H1 (cell line): Measurements from ENCODE around the gene YIF1A. TPM values are rescaled to one million over a fixed set of nuclear protein-coding genes. Genes with fewer than 3 reads are reported as not detected.
A peak's percentile ranks its signal among the peaks of the same experiment; 100 is the strongest.

Experiments used
- CTCF ChIA-PET: fragments of 300-600 bp; sonication (Branson Sonifier 250); formaldehyde crosslinking; loops from one replicate; lab custom pipeline; 2021; ENCODE audit not compliant: partially characterized antibody; lab: Charles Lee
- POLR2A ChIA-PET: fragments of 300-600 bp; sonication (Branson Sonifier 250); formaldehyde crosslinking; loops from one replicate; lab custom pipeline; 2021; ENCODE audit warnings: inconsistent platforms; ENCODE audit not compliant: partially characterized antibody; lab: Charles Lee
- DNase-seq, 2 experiments: peaks; one replicate each; pipeline versions ENCODE4 v3.0.0 to v3.0.0-alpha.2; 2010 to 2022; ENCODE audit warnings: low spot score in 2 of 2, low read depth in 1 of 2, mixed read lengths in 1 of 2
- FAIRE-seq: peaks from 2 replicates; lab custom pipeline; 2011; peaks lifted over from hg19 to GRCh38; lab: Jason Lieb, UNC
- H2AFZ ChIP-seq: 2 replicates; pipeline ENCODE4 v1.8.1; 2012; ENCODE audit warnings: low read length, inconsistent platforms
- H2AK5ac ChIP-seq: 2 replicates; pipeline ENCODE4 v1.6.1; 2013; ENCODE audit warnings: low read depth, low read length
- H2BK120ac ChIP-seq: replicated peaks from 2 replicates; pipeline ENCODE3; 2013; ENCODE audit warnings: low read depth, low read length, inconsistent platforms
- H2BK12ac ChIP-seq: 2 replicates; pipeline ENCODE4 v1.6.1; 2013; ENCODE audit warnings: low read depth, low read length
- H2BK15ac ChIP-seq: 2 replicates; pipeline ENCODE4 v1.6.1; 2013; ENCODE audit warnings: low read length
- H2BK20ac ChIP-seq: 2 replicates; pipeline ENCODE4 v1.6.1; 2013; ENCODE audit warnings: low read length
- H2BK5ac ChIP-seq: 2 replicates; pipeline ENCODE4 v1.6.1; 2013; ENCODE audit warnings: low read depth, low read length
- H3K14ac ChIP-seq: 2 replicates; pipeline ENCODE4 v1.6.1; 2013; ENCODE audit warnings: inconsistent platforms; ENCODE audit not compliant: insufficient read length
- H3K18ac ChIP-seq: 2 replicates; pipeline ENCODE4 v1.6.1; 2013; ENCODE audit warnings: low read length; ENCODE audit errors: extremely low read depth
- H3K23ac ChIP-seq: 2 replicates; pipeline ENCODE4 v1.6.1; 2013; ENCODE audit warnings: inconsistent platforms; ENCODE audit not compliant: insufficient read length
- H3K23me2 ChIP-seq: 2 replicates; pipeline ENCODE4 v1.6.1; 2013; ENCODE audit warnings: low read depth, low read length
- H3K27ac ChIP-seq: 2 replicates; pipeline ENCODE4 v1.6.1; 2011; ENCODE audit warnings: low read depth, low read length, inconsistent platforms
- H3K27me3 ChIP-seq, 4 experiments: replicated peaks in 1 of 4; 1 replicate in 1 of 4; 2 replicates in 3 of 4; pipeline versions ENCODE4 v1.6.1 to v1.8.1; 2011 to 2013; ENCODE audit warnings: low read length in 3 of 4, mild to moderate bottlenecking in 3 of 4, inconsistent platforms in 2 of 4, mixed read lengths in 2 of 4, moderate library complexity in 1 of 4; ENCODE audit not compliant: control insufficient read depth in 3 of 4, insufficient read depth in 3 of 4; ENCODE audit errors: extremely low read depth in 1 of 4
- H3K36me3 ChIP-seq, 4 experiments: 2 replicates each; pipeline versions ENCODE4 v1.6.1 to v1.8.1; 2011 to 2013; ENCODE audit warnings: mild to moderate bottlenecking in 4 of 4, low read length in 3 of 4, moderate library complexity in 2 of 4, control low read depth in 1 of 4, inconsistent platforms in 1 of 4; ENCODE audit not compliant: insufficient read depth in 4 of 4, control insufficient read depth in 2 of 4
- H3K4ac ChIP-seq: replicated peaks from 2 replicates; pipeline ENCODE3; 2013; ENCODE audit warnings: low read length, low read depth, mixed read lengths, inconsistent platforms; ENCODE audit not compliant: insufficient read length
- H3K4me1 ChIP-seq, 4 experiments: replicated peaks in 1 of 4; 1 replicate in 1 of 4; 2 replicates in 3 of 4; pipeline versions ENCODE4 v1.6.1 to v1.8.1; 2011 to 2013; ENCODE audit warnings: low read length in 3 of 4, inconsistent platforms in 2 of 4, mixed read lengths in 1 of 4; ENCODE audit not compliant: insufficient read depth in 4 of 4, control insufficient read depth in 3 of 4
- H3K4me2 ChIP-seq, 2 experiments: 2 replicates each; pipeline versions ENCODE4 v1.6.1 to v1.8.1; 2011 to 2013; ENCODE audit warnings: low read depth in 2 of 2, low read length in 2 of 2, control low read depth in 1 of 2, inconsistent platforms in 1 of 2, mild to moderate bottlenecking in 1 of 2; ENCODE audit not compliant: insufficient read depth in 1 of 2
- H3K4me3 ChIP-seq, 4 experiments: fragments of 200-600, 300-600 bp in 1 of 4; sonication (generic), shearing (Covaris generic), sonication (Bioruptor Twin) in 1 of 4; 2 replicates each; pipeline versions ENCODE4 v1.5.1 to v1.8.1; 2011 to 2016; ENCODE audit warnings: low read length in 4 of 4, low read depth in 3 of 4, control low read depth in 2 of 4, inconsistent platforms in 2 of 4, mild to moderate bottlenecking in 2 of 4, mixed read lengths in 1 of 4, moderate library complexity in 1 of 4; ENCODE audit not compliant: insufficient read depth in 2 of 4; ENCODE audit errors: extremely low read depth in 1 of 4
- H3K56ac ChIP-seq: replicated peaks from 2 replicates; pipeline ENCODE3; 2013; ENCODE audit warnings: low read depth, mild to moderate bottlenecking, mixed read lengths, low read length, inconsistent platforms; ENCODE audit not compliant: insufficient read length
- H3K79me1 ChIP-seq: 2 replicates; pipeline ENCODE4 v1.6.1; 2013; ENCODE audit warnings: low read depth, low read length, control low read depth
- H3K79me2 ChIP-seq, 2 experiments: 2 replicates each; pipeline versions ENCODE4 v1.6.1 to v1.8.1; 2012 to 2013; ENCODE audit warnings: low read length in 2 of 2, mild to moderate bottlenecking in 2 of 2, inconsistent platforms in 1 of 2; ENCODE audit not compliant: insufficient read depth in 2 of 2, control insufficient read depth in 1 of 2
- H3K9ac ChIP-seq, 4 experiments: replicated peaks in 1 of 4; 1 replicate in 1 of 4; 2 replicates in 3 of 4; pipeline versions ENCODE4 v1.6.1 to v1.8.1; 2011 to 2013; ENCODE audit warnings: low read depth in 3 of 4, low read length in 3 of 4, control low read depth in 2 of 4, mild to moderate bottlenecking in 2 of 4, moderate library complexity in 2 of 4, inconsistent platforms in 1 of 4; ENCODE audit errors: extremely low read depth in 1 of 4
- H3K9me3 ChIP-seq, 2 experiments: 2 replicates each; pipeline versions ENCODE4 v1.6.1 to v1.8.1; 2012 to 2013; ENCODE audit warnings: mild to moderate bottlenecking in 2 of 2, moderate library complexity in 2 of 2, control low read depth in 1 of 2, inconsistent platforms in 1 of 2, low read depth in 1 of 2, low read length in 1 of 2, mixed read lengths in 1 of 2; ENCODE audit not compliant: insufficient read depth in 2 of 2
- H4K20me1 ChIP-seq, 2 experiments: replicated peaks in 1 of 2; 2 replicates each; pipeline versions ENCODE3 to v1.8.1; 2011 to 2013; ENCODE audit warnings: inconsistent platforms in 2 of 2, low read length in 2 of 2, mild to moderate bottlenecking in 1 of 2; ENCODE audit not compliant: insufficient read depth in 2 of 2, control insufficient read depth in 1 of 2
- H4K5ac ChIP-seq: 2 replicates; pipeline ENCODE4 v1.6.1; 2013; ENCODE audit warnings: low read length, low read depth, mixed read lengths, inconsistent platforms; ENCODE audit not compliant: insufficient read length
- H4K8ac ChIP-seq: 2 replicates; pipeline ENCODE4 v1.8.0; 2013; ENCODE audit warnings: mild to moderate bottlenecking, moderate library complexity, low read length, inconsistent platforms; ENCODE audit not compliant: insufficient read depth; ENCODE audit errors: extremely low read depth
- H4K91ac ChIP-seq: replicated peaks from 2 replicates; pipeline ENCODE3; 2013; ENCODE audit warnings: low read length, mixed read lengths, inconsistent platforms; ENCODE audit not compliant: insufficient read length
- CHD2 ChIP-seq: IDR thresholded peaks from 2 replicates; pipeline ENCODE4 v1.6.1; 2012; ENCODE audit warnings: low read length, improper control_type of control experiment
- WGBS, 2 experiments: shearing (Covaris generic) in 1 of 2; methylation state at CpG; one replicate each; pipeline versions ENCODE4 v1.1.6 to v1.1.7; 2013 to 2015; ENCODE audit warnings: low lambda C conversion rate in 2 of 2, mixed read lengths in 2 of 2, inconsistent platforms in 1 of 2, low coverage in 1 of 2, missing lambda C conversion rate in 1 of 2; ENCODE audit not compliant: insufficient replicate concordance in 2 of 2, insufficient coverage in 1 of 2, insufficient read length in 1 of 2; ENCODE audit errors: extremely low coverage in 1 of 2, missing lambda C conversion rate in 1 of 2; 5-methylcytosine and 5-hydroxymethylcytosine counted together
- polyA plus RNA-seq, 7 experiments: library from polyadenylated mRNA; depleted of rRNA in 3 of 7; stranded (reverse) in 5 of 7; unstranded in 2 of 7; fragments of >200 nt in 5 of 7; fragments of 200-250 nt in 2 of 7; gene quantifications; 1 replicate in 5 of 7; 2 replicates in 1 of 7; 4 replicates in 1 of 7; pipeline versions ENCODE4 v1.2.1 to v1.2.3, GENCODE V29; 2011 to 2013; ENCODE audit warnings: missing spikeins in 2 of 7, mixed read lengths in 2 of 7
- total RNA-seq: library from RNA; stranded (reverse); fragmentation: NEBNext Ultra II Directional; extraction: Animal tissue kit (Norgen Biotek cat#: 25700); gene quantifications from 2 replicates; pipeline ENCODE4 v1.2.1, GENCODE V29; 2021

YIF1A gene
- total and polyA plus RNA-seq, 2 of the 8 experiments (the other 6 are each of a cell fraction or from before 2014, with no cell fraction given), result 70.1 to 178 TPM

DNA sequence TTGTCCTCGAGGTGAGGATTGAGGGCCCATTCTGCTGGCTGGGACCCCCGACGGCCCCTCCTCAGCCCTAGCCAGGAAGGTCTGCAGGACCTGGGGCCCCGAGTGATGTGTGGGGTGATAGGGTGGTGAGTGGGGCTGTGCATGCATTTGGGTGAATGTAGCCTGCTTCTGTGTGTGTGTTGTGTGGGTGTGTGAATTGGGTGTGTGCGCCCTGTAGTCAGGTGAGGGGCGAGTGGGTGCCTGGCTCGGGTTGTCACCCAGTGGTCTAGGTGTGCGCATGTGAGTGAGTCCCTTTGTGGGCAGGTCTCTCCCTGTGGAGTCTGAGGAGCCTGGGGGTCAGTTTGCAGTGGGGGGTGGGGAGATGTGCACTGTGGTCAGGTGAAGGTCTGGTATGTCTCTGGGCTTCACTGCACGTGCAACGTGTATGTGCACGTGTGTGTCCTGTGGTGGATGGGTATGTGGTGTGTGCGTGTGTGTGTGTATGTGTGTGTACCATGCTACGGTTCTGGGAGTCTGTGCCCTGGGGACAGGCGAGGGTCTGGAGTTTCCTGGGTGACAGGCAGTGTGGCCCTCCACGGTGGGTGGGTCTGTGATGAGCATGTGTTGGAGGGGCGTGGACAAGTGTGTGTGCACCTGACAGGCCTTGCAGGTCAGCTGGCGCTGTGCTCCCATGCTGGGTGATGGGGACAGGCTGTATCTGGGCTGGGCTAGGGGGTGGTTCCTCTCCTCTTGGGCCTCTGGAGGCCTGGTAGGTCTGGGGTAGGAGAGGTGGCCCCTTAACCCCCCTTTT is 3.8 kb upstream of the YIF1A start:
- peak overlapping the region in 3 of 4 experiments; percentile 59 to 76 (median 59); a peak in 4 of 8 replicates for H3K4me3 ChIP-seq
- no peak for FAIRE-seq
- no peak for TF ChIP-seq CHD2

More for the DNA sequence above, 3.8 kb upstream of the YIF1A start:
- no peaks in the 10 kb centered on the region for H3K9me3 ChIP-seq
- H3K79me2 ChIP-seq, result peaks cover 0 to 8% of the 10 kb centered on the region in 2 experiments; a peak in 1 of 4 replicates
- peak overlapping the region; percentile 83; the same call in 1 of the 2 replicates for H2BK15ac ChIP-seq
- H3K4me2 ChIP-seq, result peak overlapping the region; percentile 43 to 80
- H2AFZ ChIP-seq, result no peak overlapping the region
- ChIA-PET CTCF (no interaction called here), POLR2A (no interaction called here)
- no peak overlapping the region for H2BK120ac ChIP-seq
- peak in 1 of 2 experiments; percentile 47 for DNase-seq
- peaks cover 12% of the 10 kb centered on the region; the same call in 1 of the 2 replicates for H3K23me2 ChIP-seq
- H3K27ac ChIP-seq, result no peak overlapping the region
- peaks cover 2 to 30% (median 18%) of the 10 kb centered on the region in 4 experiments for H3K27me3 ChIP-seq
- peak overlapping the region; percentile 72; the same call in 1 of the 2 replicates for H2BK12ac ChIP-seq
- H4K8ac ChIP-seq, result peak overlapping the region; percentile 37
- H2BK5ac ChIP-seq, result no peak overlapping the region
- H3K56ac ChIP-seq, result no peak overlapping the region
- H3K9ac ChIP-seq, result no peak overlapping the region
- H3K4me1 ChIP-seq, result peaks cover 5 to 29% (median 10%) of the 10 kb centered on the region in 4 experiments; a peak in 6 of 7 replicates
- 0 out of 2 replicates have a peak, but pooled peaks cover 2% of the 10 kb centered on the region for H3K79me1 ChIP-seq
- H4K5ac ChIP-seq, result no peak overlapping the region
- WGBS, 2 experiments, result 72% methylated on average over 17 of the region's 17 CpGs; no CpG with 5 or more reads in 1 of the 2 experiments
- H2BK20ac ChIP-seq, result no peak overlapping the region
- H3K4ac ChIP-seq, result peak overlapping the region; percentile 61
- no peak overlapping the region for H3K18ac ChIP-seq
- H3K14ac ChIP-seq, result no peak overlapping the region
- peak overlapping the region; percentile 87 for H4K91ac ChIP-seq
- peaks cover 4 to 7% of the 10 kb centered on the region in 2 experiments for H4K20me1 ChIP-seq
- no peaks in the 10 kb centered on the region for H3K36me3 ChIP-seq
- no peak overlapping the region for H3K23ac ChIP-seq
- H2AK5ac ChIP-seq, result no peak overlapping the region
